ENCODE data around the gene SIPA1L2.

- no peak for TF ChIP-seq POLR2AphosphoS5 (IDR thresholded peaks at IDR 0.05; ENCODE audit: low read depth, low read length)
- no peak for TF ChIP-seq TAF1 (IDR thresholded peaks at IDR 0.05; ENCODE audit: borderline replicate concordance, low read depth, low read length)
- TF ChIP-seq POLR2A (IDR thresholded peaks at IDR 0.05; ENCODE audit: low read depth, low read length): no peak
Measured at GRCh38 chr1:232675260-232675659, 45.3 kb upstream of the SIPA1L2 start.

All from GM12892 (cell line).